Measurements from ENCODE around the gene TSPAN14.
"Not testable (repeated sequence)": the region's sequence is repeated elsewhere in the genome, so short reads cannot be mapped to it uniquely, and the experiment has no call there.

The TSPAN14 gene

GRCh38 chr10:80464557-80465450 lies 10.7 kb downstream of the TSPAN14 start:
- no peak for DNase-seq
- in situ Hi-C loops (cut with HindIII; ENCODE audit: low pct_ligation_motif_present, low pct_unique_long_range_greater_than_20kb, low sequenced_read_pairs) = no loop called here

- DNase-seq = no peak
- in situ Hi-C loops (cut with HindIII; ENCODE audit: low pct_ligation_motif_present, low pct_unique_long_range_greater_than_20kb, low sequenced_read_pairs) = no loop called here
Measured at GRCh38 chr10:80465451-80465835, 11.3 kb downstream of the TSPAN14 start.

- in situ Hi-C loops (cut with HindIII; ENCODE audit: low pct_ligation_motif_present, low pct_unique_long_range_greater_than_20kb, low sequenced_read_pairs) = no loop called here
- DNase-seq = no peak
Measured at GRCh38 chr10:80465839-80466590, 11.9 kb downstream of the TSPAN14 start.

GRCh38 chr10:80466724-80467326 lies 12.7 kb downstream of the TSPAN14 start:
- in situ Hi-C loops (cut with HindIII; ENCODE audit: low pct_ligation_motif_present, low pct_unique_long_range_greater_than_20kb, low sequenced_read_pairs) = no loop called here
- no peak for DNase-seq

GRCh38 chr10:80468002-80468401 lies 13.9 kb downstream of the TSPAN14 start:
- in situ Hi-C loops (cut with HindIII; ENCODE audit: low pct_ligation_motif_present, low pct_unique_long_range_greater_than_20kb, low sequenced_read_pairs) = no loop called here
- no peak for DNase-seq

GRCh38 chr10:80468806-80469421 lies 14.8 kb downstream of the TSPAN14 start:
- no peak for DNase-seq
- in situ Hi-C loops (cut with HindIII; ENCODE audit: low pct_ligation_motif_present, low pct_unique_long_range_greater_than_20kb, low sequenced_read_pairs) = no loop called here

GRCh38 chr10:80470266-80470665 lies 16.2 kb downstream of the TSPAN14 start:
- in situ Hi-C loops (cut with HindIII; ENCODE audit: low pct_ligation_motif_present, low pct_unique_long_range_greater_than_20kb, low sequenced_read_pairs) = no loop called here
- DNase-seq = no peak

GRCh38 chr10:80471001-80471400 lies 16.9 kb downstream of the TSPAN14 start:
- in situ Hi-C loops (cut with HindIII; ENCODE audit: low pct_ligation_motif_present, low pct_unique_long_range_greater_than_20kb, low sequenced_read_pairs) = no loop called here
- DNase-seq = no peak

GRCh38 chr10:80471715-80472233 lies 17.7 kb downstream of the TSPAN14 start:
- in situ Hi-C loops (cut with HindIII; ENCODE audit: low pct_ligation_motif_present, low pct_unique_long_range_greater_than_20kb, low sequenced_read_pairs) = no loop called here
- peak; percentile 41 for DNase-seq

GRCh38 chr10:80472234-80473095 lies 18.4 kb downstream of the TSPAN14 start:
- in situ Hi-C loops (cut with HindIII; ENCODE audit: low pct_ligation_motif_present, low pct_unique_long_range_greater_than_20kb, low sequenced_read_pairs) = no loop called here
- peak; percentile 39 for DNase-seq

- DNase-seq = no peak
- in situ Hi-C loops (cut with HindIII; ENCODE audit: low pct_ligation_motif_present, low pct_unique_long_range_greater_than_20kb, low sequenced_read_pairs) = no loop called here
Measured at GRCh38 chr10:80473096-80473657, 19.1 kb downstream of the TSPAN14 start.

- peak; percentile 70 for DNase-seq
- in situ Hi-C loops (cut with HindIII; ENCODE audit: low pct_ligation_motif_present, low pct_unique_long_range_greater_than_20kb, low sequenced_read_pairs) = no loop called here
Measured at GRCh38 chr10:80473692-80474596, 19.8 kb downstream of the TSPAN14 start.

- in situ Hi-C loops (cut with HindIII; ENCODE audit: low pct_ligation_motif_present, low pct_unique_long_range_greater_than_20kb, low sequenced_read_pairs) = no loop called here
- no peak for DNase-seq
Measured at GRCh38 chr10:80474597-80474910, 20.4 kb downstream of the TSPAN14 start.

GRCh38 chr10:80474941-80475340 lies 20.8 kb downstream of the TSPAN14 start:
- no peak for DNase-seq
- in situ Hi-C loops (cut with HindIII; ENCODE audit: low pct_ligation_motif_present, low pct_unique_long_range_greater_than_20kb, low sequenced_read_pairs) = no loop called here

GRCh38 chr10:80475641-80476040 lies 21.5 kb downstream of the TSPAN14 start:
- in situ Hi-C loops (cut with HindIII; ENCODE audit: low pct_ligation_motif_present, low pct_unique_long_range_greater_than_20kb, low sequenced_read_pairs); DNase-seq: not testable (repeated sequence)

GRCh38 chr10:80476685-80477084 lies 22.6 kb downstream of the TSPAN14 start:
- in situ Hi-C loops (cut with HindIII; ENCODE audit: low pct_ligation_motif_present, low pct_unique_long_range_greater_than_20kb, low sequenced_read_pairs) = no loop called here
- DNase-seq = no peak

GRCh38 chr10:80477813-80478212 lies 23.7 kb downstream of the TSPAN14 start:
- in situ Hi-C loops (cut with HindIII; ENCODE audit: low pct_ligation_motif_present, low pct_unique_long_range_greater_than_20kb, low sequenced_read_pairs) = no loop called here
- DNase-seq = peak; percentile 87

All from ACHN (cell line).